ENCODE results near the gene SPESP1. TPM values are rescaled to one million over a fixed set of nuclear protein-coding genes. Genes with fewer than 3 reads are reported as not detected.
"Not testable (repeated sequence)": the region's sequence is repeated elsewhere in the genome, so short reads cannot be mapped to it uniquely, and the experiment has no call there.

SPESP1 gene
- total RNA-seq, 4 donors from 2014 or later, result 2.7 to 10.1 (median 5.1) TPM

GRCh38 chr15:68957696-68958095 is 27.4 kb downstream of the SPESP1 start:
- intact Hi-C loops (cut with DNase I), result no loop called here
- DNase-seq, result no peak
- H3K27ac ChIP-seq, result no peak overlapping the region
- H3K36me3 ChIP-seq, result no peaks in the 10 kb centered on the region
- H3K4me3 ChIP-seq (replicated peaks in 1 of 3), result no peak overlapping the region
- no peaks in the 10 kb centered on the region for H3K27me3 ChIP-seq
- 31 to 58% methylated on average over 3 of the region's 3 CpGs for WGBS, 2 donors
- H3K9me3 ChIP-seq, result no peaks in the 10 kb centered on the region
- no peak for TF ChIP-seq POLR2A (IDR thresholded peaks at IDR 0.05)
- TF ChIP-seq CTCF (IDR thresholded peaks at IDR 0.05), result no peak
- H3K4me1 ChIP-seq, result no peaks in the 10 kb centered on the region

GRCh38 chr15:68958597-68958996 is 28.3 kb downstream of the SPESP1 start:
- Histone ChIP-seq H3K27ac (no peak overlapping the region), H3K4me3 (replicated peaks in 1 of 3) (no peak overlapping the region), H3K4me1 (no peaks in the 10 kb centered on the region), H3K36me3 (no peaks in the 10 kb centered on the region), H3K9me3 (no peaks in the 10 kb centered on the region), H3K27me3 (no peaks in the 10 kb centered on the region)
- TF ChIP-seq POLR2A (IDR thresholded peaks at IDR 0.05) (no peak), CTCF (IDR thresholded peaks at IDR 0.05) (no peak)
- DNase-seq, result no peak
- WGBS, 2 donors, result 72 to 88% methylated on average over 1 of the region's 1 CpG
- intact Hi-C loops (cut with DNase I), result no loop called here

GRCh38 chr15:68962465-68962864 is 32.1 kb downstream of the SPESP1 start:
- intact Hi-C loops (cut with DNase I), result no loop called here
- no peak for DNase-seq
- Histone ChIP-seq H3K36me3 (no peaks in the 10 kb centered on the region), H3K9me3 (no peaks in the 10 kb centered on the region), H3K4me1 (no peaks in the 10 kb centered on the region), H3K27ac (no peak overlapping the region), H3K4me3 (replicated peaks in 1 of 3) (no peak overlapping the region), H3K27me3 (no peaks in the 10 kb centered on the region)
- no peak for TF ChIP-seq POLR2A (IDR thresholded peaks at IDR 0.05)
- TF ChIP-seq CTCF (IDR thresholded peaks at IDR 0.05), result no peak
- WGBS, 2 donors, result 68 to 81% methylated on average over 1 of the region's 1 CpG

- 57 to 65% methylated on average over 7 of the region's 7 CpGs for WGBS, 2 donors
Measured at GRCh38 chr15:68963719-68964118, 33.4 kb downstream of the SPESP1 start.

GRCh38 chr15:68966996-68967395 is 36.7 kb downstream of the SPESP1 start:
- no peak overlapping the region for H3K4me3 ChIP-seq (replicated peaks in 1 of 3)
- WGBS, 2 donors, result 74 to 79% methylated on average over 5 of the region's 5 CpGs
- no peak for DNase-seq
- intact Hi-C loops (cut with DNase I), result no loop called here
- no peak overlapping the region for H3K27ac ChIP-seq
- no peak for TF ChIP-seq POLR2A (IDR thresholded peaks at IDR 0.05)
- TF ChIP-seq CTCF (IDR thresholded peaks at IDR 0.05), result no peak
- H3K36me3 ChIP-seq, result no peaks in the 10 kb centered on the region
- H3K27me3 ChIP-seq, result no peaks in the 10 kb centered on the region
- no peaks in the 10 kb centered on the region for H3K9me3 ChIP-seq
- H3K4me1 ChIP-seq, result no peaks in the 10 kb centered on the region

More at GRCh38 chr15:68963719-68964118, 33.4 kb downstream of the SPESP1 start:
- H3K9me3 ChIP-seq; H3K27ac ChIP-seq; H3K36me3 ChIP-seq; intact Hi-C loops (cut with DNase I); DNase-seq; H3K4me3 ChIP-seq (replicated peaks in 1 of 3); H3K27me3 ChIP-seq; H3K4me1 ChIP-seq: not testable (repeated sequence)

- H3K27ac ChIP-seq, result no peak overlapping the region
- H3K4me1 ChIP-seq, result no peaks in the 10 kb centered on the region
- H3K27me3 ChIP-seq, result no peaks in the 10 kb centered on the region
- H3K9me3 ChIP-seq, result no peaks in the 10 kb centered on the region
- no peak for DNase-seq
- intact Hi-C loops (cut with DNase I), result no loop called here
- TF ChIP-seq CTCF (IDR thresholded peaks at IDR 0.05) (no peak), POLR2A (IDR thresholded peaks at IDR 0.05) (no peak)
- no peak overlapping the region for H3K4me3 ChIP-seq (replicated peaks in 1 of 3)
- no peaks in the 10 kb centered on the region for H3K36me3 ChIP-seq
Measured at GRCh38 chr15:68967948-68968347, 37.6 kb downstream of the SPESP1 start.

All from thyroid gland (tissue), 4 donors.